SK-N-SH (cell line): ENCODE results near the gene GZMH. TPM values are rescaled to one million over a fixed set of nuclear protein-coding genes. Genes with fewer than 3 reads are reported as not detected.

Source experiments
- CTCF ChIA-PET: fragments of 300-600, 350-600 bp; formaldehyde crosslinking; extraction: SDS; loops from one replicate; lab custom pipeline; 2021; lab: Yijun Ruan, JAX
- POLR2A ChIA-PET: fragments of 350-600 bp; sonication (Branson Sonifier 250); formaldehyde crosslinking; extraction: SDS; loops from one replicate; lab custom pipeline; 2020; ENCODE audit warnings: antibody characterized with exemption, inconsistent platforms; lab: Yijun Ruan, JAX
- DNase-seq: peaks from one replicate; pipeline ENCODE4 v3.0.0; 2012
- H2AFZ ChIP-seq: fragments of 200-600 bp; sonication (generic); 2 replicates; pipeline ENCODE4 v1.8.1; 2016; ENCODE audit warnings: antibody characterized with exemption, mild to moderate bottlenecking, low read depth
- H3F3A ChIP-seq: fragments of 200-600 bp; sonication (generic); replicated peaks from 2 replicates; pipeline ENCODE3; 2016; ENCODE audit warnings: antibody characterized with exemption, mild to moderate bottlenecking; ENCODE audit not compliant: insufficient read depth
- H3K27ac ChIP-seq, 2 experiments: fragments of 200-500 bp in 1 of 2; fragments of 200-600 bp in 1 of 2; sonication (Bioruptor generic) in 1 of 2; sonication (generic), shearing (Covaris generic) in 1 of 2; 2 replicates each; pipeline versions ENCODE4 v1.5.1 to v1.6.1; 2014 to 2016; ENCODE audit warnings: low read depth in 2 of 2, inconsistent platforms in 1 of 2, low read length in 1 of 2, mild to moderate bottlenecking in 1 of 2, mixed read lengths in 1 of 2
- H3K27me3 ChIP-seq: fragments of 200-600 bp; sonication (generic), shearing (Covaris generic); 2 replicates; pipeline ENCODE4 v1.6.1; 2016; ENCODE audit warnings: mixed run types; ENCODE audit not compliant: insufficient read depth
- H3K36me3 ChIP-seq, 2 experiments: fragments of 200-500 bp in 1 of 2; fragments of 200-600 bp in 1 of 2; sonication (Bioruptor generic) in 1 of 2; sonication (generic) in 1 of 2; replicated peaks in 1 of 2; 2 replicates each; pipeline versions ENCODE3 to v1.5.1; 2014 to 2016; ENCODE audit warnings: low read length in 1 of 2, mild to moderate bottlenecking in 1 of 2; ENCODE audit not compliant: insufficient read depth in 2 of 2, control insufficient read depth in 1 of 2
- H3K4me1 ChIP-seq, 2 experiments: fragments of 200-500 bp in 1 of 2; fragments of 200-600 bp in 1 of 2; sonication (Bioruptor generic) in 1 of 2; sonication (generic), shearing (Covaris generic) in 1 of 2; 2 replicates each; pipeline versions ENCODE4 v1.5.1 to v1.6.1; 2014 to 2016; ENCODE audit warnings: low read depth in 1 of 2, low read length in 1 of 2, mixed run types in 1 of 2; ENCODE audit not compliant: insufficient read depth in 2 of 2, control insufficient read depth in 1 of 2
- H3K4me2 ChIP-seq: fragments of 200-600 bp; sonication (generic), shearing (Covaris generic); 2 replicates; pipeline ENCODE4 v1.6.1; 2017; ENCODE audit warnings: mixed run types
- H3K4me3 ChIP-seq, 2 experiments: fragments of 200-500 bp in 1 of 2; fragments of 200-600 bp in 1 of 2; sonication (Bioruptor generic) in 1 of 2; sonication (generic), shearing (Covaris generic) in 1 of 2; 2 replicates each; pipeline versions ENCODE4 v1.5.1 to v1.8.1; 2014 to 2016; ENCODE audit warnings: low read depth in 2 of 2, inconsistent platforms in 1 of 2, low read length in 1 of 2, mild to moderate bottlenecking in 1 of 2, mixed read lengths in 1 of 2, moderate library complexity in 1 of 2
- H3K79me2 ChIP-seq: fragments of 200-600 bp; sonication (generic); 2 replicates; pipeline ENCODE4 v1.8.1; 2017; ENCODE audit warnings: mild to moderate bottlenecking; ENCODE audit not compliant: insufficient read depth
- H3K9ac ChIP-seq: fragments of 200-600 bp; sonication (generic); 2 replicates; pipeline ENCODE4 v1.6.1; 2017; ENCODE audit warnings: mixed run types
- H3K9me2 ChIP-seq: fragments of 200-600 bp; sonication (generic); 2 replicates; pipeline ENCODE4 v1.6.1; 2017; ENCODE audit warnings: mixed run types
- H3K9me3 ChIP-seq: fragments of 200-600 bp; sonication (generic); 2 replicates; pipeline ENCODE4 v1.6.1; 2017; ENCODE audit warnings: mixed run types, mild to moderate bottlenecking, moderate library complexity
- H4K20me1 ChIP-seq: fragments of 200-600 bp; sonication (generic); 2 replicates; pipeline ENCODE4 v1.6.1; 2017; ENCODE audit warnings: mild to moderate bottlenecking, mixed run types; ENCODE audit not compliant: insufficient read depth
- CHD2 ChIP-seq: fragments of 150-350 bp; IDR thresholded peaks from 2 replicates; pipeline ENCODE4 v1.6.1; 2018; ENCODE audit warnings: low read length; ENCODE audit not compliant: partially characterized antibody
- CTCF ChIP-seq: fragments of 200-600 bp; sonication (generic); IDR thresholded peaks from 2 replicates; pipeline ENCODE4 v1.6.1; 2017; ENCODE audit warnings: antibody characterized with exemption, mild to moderate bottlenecking, moderate library complexity
- ELF1 ChIP-seq: IDR thresholded peaks from 2 replicates; pipeline ENCODE4 v1.4.0; 2012
- FOSL2 ChIP-seq: IDR thresholded peaks from 2 replicates; pipeline ENCODE4 v1.4.0; 2012; ENCODE audit warnings: low read depth, mild to moderate bottlenecking, moderate library complexity, borderline replicate concordance
- FOXJ3 ChIP-seq: sonication (generic); formaldehyde crosslinking; IDR thresholded peaks from 2 replicates; pipeline ENCODE4 v1.5.1; 2020; ENCODE audit warnings: mild to moderate bottlenecking, missing genetic modification reagents
- GATA2 ChIP-seq: sonication (generic); formaldehyde crosslinking; IDR thresholded peaks from 2 replicates; pipeline ENCODE4 v1.5.0; 2020; ENCODE audit warnings: mild to moderate bottlenecking, missing genetic modification reagents
- MAX ChIP-seq: IDR thresholded peaks from 2 replicates; pipeline ENCODE4 v1.4.0; 2012; ENCODE audit warnings: low read depth
- MXI1 ChIP-seq: IDR thresholded peaks from 2 replicates; pipeline ENCODE4 v1.6.1; 2012; ENCODE audit warnings: mild to moderate bottlenecking, low read depth, low read length, improper control_type of control experiment
- NFIC ChIP-seq: IDR thresholded peaks from 2 replicates; pipeline ENCODE4 v1.4.0; 2012; ENCODE audit warnings: borderline replicate concordance
- NRF1 ChIP-seq: IDR thresholded peaks from 2 replicates; pipeline ENCODE4 v1.6.1; 2012; ENCODE audit warnings: low read depth, mild to moderate bottlenecking, low read length
- REST ChIP-seq: IDR thresholded peaks from 2 replicates; pipeline ENCODE4 v1.6.1; 2012; ENCODE audit warnings: mild to moderate bottlenecking, low read depth, low read length, moderate library complexity
- RFX5 ChIP-seq: IDR thresholded peaks from 2 replicates; pipeline ENCODE4 v1.6.1; 2012; ENCODE audit warnings: mild to moderate bottlenecking, improper control_type of control experiment, low read length
- RXRA ChIP-seq: IDR thresholded peaks from 2 replicates; pipeline ENCODE4 v1.4.0; 2012; ENCODE audit warnings: low read depth, mild to moderate bottlenecking, borderline replicate concordance
- SMC3 ChIP-seq: IDR thresholded peaks from 2 replicates; pipeline ENCODE4 v1.6.1; 2012; ENCODE audit warnings: low read depth, low read length, improper control_type of control experiment
- TCF12 ChIP-seq: IDR thresholded peaks from 2 replicates; pipeline ENCODE4 v1.4.0; 2012
- USF1 ChIP-seq: IDR thresholded peaks from 2 replicates; pipeline ENCODE4 v1.4.0; 2012; ENCODE audit warnings: low read depth, borderline replicate concordance
- ZBTB33 ChIP-seq: IDR thresholded peaks from 2 replicates; pipeline ENCODE4 v1.4.0; 2012; ENCODE audit warnings: low read depth, borderline replicate concordance
- WGBS: methylation state at CpG from one replicate; pipeline ENCODE4 v1.1.6; 2017; ENCODE audit warnings: low lambda C conversion rate; 5-methylcytosine and 5-hydroxymethylcytosine counted together
- polyA plus RNA-seq, 3 experiments: library from polyadenylated mRNA; depleted of rRNA; stranded (reverse); fragments of >200 nt; gene quantifications; 2 replicates each; pipeline ENCODE4 v1.2.3, GENCODE V29; 2012

The GZMH gene
- polyA plus RNA-seq, 1 of the 3 experiments (the other 2 are of a cell fraction), result not detected

GRCh38 chr14:24633353-24633752, 23.9 kb upstream of the GZMH start (continued):
- TF ChIP-seq ELF1 (no peak), FOXJ3 (no peak), TCF12 (no peak), RXRA (no peak), SMC3 (no peak)

- Histone ChIP-seq H3K4me1 (no peaks in the 10 kb centered on the region), H3K9me3 (no peaks in the 10 kb centered on the region), H3K9me2 (no peaks in the 10 kb centered on the region), H3K4me3 (no peak overlapping the region), H3K36me3 (no peaks in the 10 kb centered on the region), H2AFZ (no peak overlapping the region), H3K27ac (no peak overlapping the region), H3K9ac (no peak overlapping the region), H3F3A (no peaks in the 10 kb centered on the region), H3K4me2 (no peak overlapping the region), H4K20me1 (no peaks in the 10 kb centered on the region), H3K27me3 (no peaks in the 10 kb centered on the region; the same call in 1 of the 2 replicates), H3K79me2 (no peaks in the 10 kb centered on the region)
- TF ChIP-seq ZBTB33, result no peak
- no peak for TF ChIP-seq RFX5
- WGBS, result 0% methylated on average over 5 of the region's 6 CpGs
- DNase-seq, result no peak
- CTCF ChIA-PET, result no interaction called here
- POLR2A ChIA-PET, result no interaction called here
These were observed 23.3 kb upstream of the GZMH start for GRCh38 chr14:24632761-24633160.

- Histone ChIP-seq H3K27ac (no peak overlapping the region), H3K4me2 (no peak overlapping the region), H3K36me3 (no peaks in the 10 kb centered on the region), H3K9me2 (no peaks in the 10 kb centered on the region), H4K20me1 (no peaks in the 10 kb centered on the region), H3K79me2 (no peaks in the 10 kb centered on the region), H3K4me3 (no peak overlapping the region), H3K27me3 (no peaks in the 10 kb centered on the region; the same call in 1 of the 2 replicates), H3K4me1 (no peaks in the 10 kb centered on the region), H3K9me3 (no peaks in the 10 kb centered on the region), H2AFZ (no peak overlapping the region), H3F3A (no peaks in the 10 kb centered on the region), H3K9ac (no peak overlapping the region)
- WGBS, result 0% methylated on average over 3 of the region's 4 CpGs
- ChIA-PET CTCF (no interaction called here), POLR2A (no interaction called here)
- no peak for DNase-seq
- TF ChIP-seq USF1, result no peak
- TF ChIP-seq RXRA, result no peak
- TF ChIP-seq NFIC, result no peak
- no peak for TF ChIP-seq MAX
- no peak for TF ChIP-seq REST
- TF ChIP-seq CTCF, result no peak
- no peak for TF ChIP-seq NRF1
- TF ChIP-seq FOSL2, result no peak
- TF ChIP-seq GATA2 (CRISPR knock-in tag), result no peak
- no peak for TF ChIP-seq CHD2
- no peak for TF ChIP-seq MXI1
These were observed 22.9 kb upstream of the GZMH start for GRCh38 chr14:24632336-24632735.
